Fibroblast of lung (primary cell): Measurements from ENCODE around the gene ANKUB1. TPM values are rescaled to one million over a fixed set of nuclear protein-coding genes. Genes with fewer than 3 reads are reported as not detected.

Experiments used
- DNase-seq, 2 donors: peaks; one replicate each; pipeline versions ENCODE4 v3.0.0 to v3.0.0-alpha.2; 2010; ENCODE audit warnings: low read depth in 2 of 2
- H2AFZ ChIP-seq: 2 replicates; pipeline ENCODE4 v1.5.1; 2012; ENCODE audit warnings: low read length, control low read depth, inconsistent platforms
- H3K27ac ChIP-seq: 2 replicates; pipeline ENCODE4 v1.5.1; 2011; ENCODE audit warnings: low read length, control low read depth; ENCODE audit not compliant: insufficient read depth
- H3K27me3 ChIP-seq: 2 replicates; pipeline ENCODE4 v1.5.1; 2011; ENCODE audit warnings: mild to moderate bottlenecking, low read length; ENCODE audit not compliant: control insufficient read depth, insufficient read depth
- H3K36me3 ChIP-seq: 2 replicates; pipeline ENCODE4 v1.5.1; 2011; ENCODE audit warnings: low read length; ENCODE audit not compliant: control insufficient read depth, insufficient read depth
- H3K4me1 ChIP-seq: 2 replicates; pipeline ENCODE4 v1.5.1; 2011; ENCODE audit warnings: low read length; ENCODE audit not compliant: control insufficient read depth, insufficient read depth; ENCODE audit errors: extremely low read depth
- H3K4me2 ChIP-seq: 2 replicates; pipeline ENCODE4 v1.5.1; 2011; ENCODE audit warnings: low read length, control low read depth; ENCODE audit not compliant: insufficient read depth; ENCODE audit errors: extremely low read depth
- H3K4me3 ChIP-seq, 4 experiments: fragments of 200-600 bp in 1 of 4; sonication (generic) in 1 of 4; replicated peaks in 1 of 4; 2 replicates each; pipeline ENCODE4 v1.5.1; 2011 to 2016; ENCODE audit warnings: low read length in 4 of 4, low read depth in 3 of 4, mild to moderate bottlenecking in 3 of 4, control low read depth in 2 of 4, inconsistent platforms in 1 of 4, mixed read lengths in 1 of 4; ENCODE audit not compliant: insufficient read depth in 1 of 4; ENCODE audit errors: control extremely low read depth in 1 of 4
- H3K79me2 ChIP-seq: 2 replicates; pipeline ENCODE4 v1.5.1; 2012; ENCODE audit warnings: mild to moderate bottlenecking, low read length, inconsistent platforms; ENCODE audit not compliant: control insufficient read depth, insufficient read depth
- H3K9ac ChIP-seq: 2 replicates; pipeline ENCODE4 v1.5.1; 2011; ENCODE audit warnings: mild to moderate bottlenecking, low read length, control low read depth; ENCODE audit not compliant: insufficient read depth
- H3K9me3 ChIP-seq: 2 replicates; pipeline ENCODE4 v1.5.1; 2012; ENCODE audit warnings: low read depth, low read length; ENCODE audit not compliant: control insufficient read depth, insufficient read depth
- H4K20me1 ChIP-seq: 2 replicates; pipeline ENCODE4 v1.5.1; 2011; ENCODE audit warnings: low read length; ENCODE audit not compliant: control insufficient read depth, insufficient read depth; ENCODE audit errors: extremely low read depth
- CTCF ChIP-seq, 2 donors: IDR thresholded peaks in 1 of 2; conservative IDR thresholded peaks in 1 of 2; 1 replicate in 1 of 2; 2 replicates in 1 of 2; pipeline ENCODE4 v1.5.1; 2011 to 2012; ENCODE audit warnings: low read length in 2 of 2, control low read depth in 1 of 2, inconsistent platforms in 1 of 2, low read depth in 1 of 2, mild to moderate bottlenecking in 1 of 2
- EZH2 ChIP-seq: IDR thresholded peaks from 2 replicates; pipeline ENCODE4 v1.5.1; 2012; ENCODE audit warnings: low read length, control low read depth, mild to moderate bottlenecking; ENCODE audit errors: missing control alignments
- polyA plus RNA-seq, 2 donors: library from polyadenylated mRNA; depleted of rRNA in 1 of 2; stranded (reverse) in 1 of 2; unstranded in 1 of 2; fragments of >200 nt; gene quantifications; 2 replicates each; pipeline ENCODE4 v1.2.1, GENCODE V29; 2011 to 2012; ENCODE audit warnings: missing spikeins in 1 of 2
- total RNA-seq: library from RNA; depleted of rRNA; stranded (reverse); fragments of >200 nt; gene quantifications from 2 replicates; pipeline ENCODE4 v1.2.1, GENCODE V29; 2014

The ANKUB1 gene
- total and polyA plus RNA-seq, 2 donors (not counting 1 experiment from before 2014, with no cell fraction given), result not detected

GRCh38 chr3:149801195-149801594 lies 8.8 kb upstream of the ANKUB1 start:
- no peaks in the 10 kb centered on the region for H3K9me3 ChIP-seq
- no peaks in the 10 kb centered on the region for H3K79me2 ChIP-seq
- no peaks in the 10 kb centered on the region for H3K36me3 ChIP-seq
- no peaks in the 10 kb centered on the region for H3K27me3 ChIP-seq
- H3K4me1 ChIP-seq, result no peaks in the 10 kb centered on the region
- TF ChIP-seq CTCF (conservative IDR thresholded peaks at IDR 0.05 in 1 of 2, IDR thresholded peaks at IDR 0.05 in 1 of 2; ENCODE audit: low read depth in 1 of 2, low read length in 2 of 2), result no peak
- no peak for TF ChIP-seq EZH2
- H2AFZ ChIP-seq, result no peak overlapping the region
- no peak overlapping the region for H3K27ac ChIP-seq
- DNase-seq, result no peak
- H3K4me3 ChIP-seq, result no peak overlapping the region
- no peaks in the 10 kb centered on the region for H4K20me1 ChIP-seq
- H3K4me2 ChIP-seq, result no peak overlapping the region
- no peak overlapping the region for H3K9ac ChIP-seq

- H3K27ac ChIP-seq, result no peak overlapping the region
- no peaks in the 10 kb centered on the region for H3K36me3 ChIP-seq
- no peak overlapping the region for H2AFZ ChIP-seq
- DNase-seq, result no peak
- no peaks in the 10 kb centered on the region for H3K79me2 ChIP-seq
- TF ChIP-seq EZH2 (no peak), CTCF (conservative IDR thresholded peaks at IDR 0.05 in 1 of 2, IDR thresholded peaks at IDR 0.05 in 1 of 2; ENCODE audit: low read depth in 1 of 2, low read length in 2 of 2) (no peak)
- no peak overlapping the region for H3K4me2 ChIP-seq
- no peak overlapping the region for H3K4me3 ChIP-seq
- no peaks in the 10 kb centered on the region for H3K27me3 ChIP-seq
- no peaks in the 10 kb centered on the region for H4K20me1 ChIP-seq
- no peaks in the 10 kb centered on the region for H3K4me1 ChIP-seq
- H3K9ac ChIP-seq, result no peak overlapping the region
- no peaks in the 10 kb centered on the region for H3K9me3 ChIP-seq
Observed at GRCh38 chr3:149800693-149801092, 8.3 kb upstream of the ANKUB1 start.

- no peak for DNase-seq
- no peaks in the 10 kb centered on the region for H3K79me2 ChIP-seq
- no peaks in the 10 kb centered on the region for H3K36me3 ChIP-seq
- no peak overlapping the region for H3K27ac ChIP-seq
- H3K4me3 ChIP-seq, result no peak overlapping the region
- H3K4me2 ChIP-seq, result no peak overlapping the region
- no peak overlapping the region for H2AFZ ChIP-seq
- H4K20me1 ChIP-seq, result no peaks in the 10 kb centered on the region
- no peaks in the 10 kb centered on the region for H3K9me3 ChIP-seq
- TF ChIP-seq CTCF (conservative IDR thresholded peaks at IDR 0.05 in 1 of 2, IDR thresholded peaks at IDR 0.05 in 1 of 2; ENCODE audit: low read depth in 1 of 2, low read length in 2 of 2), result no peak
- no peak for TF ChIP-seq EZH2
- no peak overlapping the region for H3K9ac ChIP-seq
- no peaks in the 10 kb centered on the region for H3K4me1 ChIP-seq
- no peaks in the 10 kb centered on the region for H3K27me3 ChIP-seq
Observed at GRCh38 chr3:149796026-149796425, 3.7 kb upstream of the ANKUB1 start.
